ENCODE data around the gene PPP2R5B.

The PPP2R5B gene

DNA sequence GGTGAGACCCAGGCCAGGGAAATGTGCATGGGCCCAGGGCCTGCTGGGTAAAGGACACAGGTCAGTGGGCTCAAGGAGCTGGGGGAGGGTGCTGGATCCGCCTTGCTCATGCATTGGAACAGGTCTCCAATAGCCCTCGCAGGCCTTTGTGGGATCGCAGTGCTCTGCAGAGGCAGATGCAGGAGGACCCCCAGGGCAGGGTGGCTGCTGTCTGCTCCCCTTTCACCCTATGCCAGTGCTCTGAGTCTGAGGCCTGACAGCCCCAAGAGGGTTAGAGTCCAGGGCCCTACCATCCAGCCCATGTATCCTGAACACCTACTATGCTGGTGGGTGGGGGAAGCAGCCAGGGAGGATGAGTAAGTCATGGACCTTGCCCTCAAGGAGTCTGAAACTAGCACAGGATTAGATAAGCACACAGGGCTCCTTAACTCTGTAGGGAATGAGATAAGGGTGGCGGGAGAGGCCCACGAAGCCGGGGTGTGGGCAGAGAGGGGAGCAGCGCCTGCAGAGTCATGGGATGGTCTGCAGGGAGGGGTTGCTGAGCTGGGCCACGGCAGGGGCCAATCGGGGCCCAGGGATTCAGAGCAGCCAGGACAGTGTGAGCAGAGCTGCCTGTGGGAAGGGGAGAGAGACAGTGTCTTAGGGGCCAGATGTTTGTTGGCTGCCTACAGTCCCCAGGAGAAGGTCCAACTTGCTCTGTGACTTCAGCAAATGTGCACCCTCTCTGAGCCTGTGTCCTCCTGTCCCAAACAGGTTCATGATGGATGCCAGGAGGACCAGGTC, 35.6 kb upstream of the PPP2R5B start:
- DNase-seq (ENCODE audit: low spot score) = no peak

DNA sequence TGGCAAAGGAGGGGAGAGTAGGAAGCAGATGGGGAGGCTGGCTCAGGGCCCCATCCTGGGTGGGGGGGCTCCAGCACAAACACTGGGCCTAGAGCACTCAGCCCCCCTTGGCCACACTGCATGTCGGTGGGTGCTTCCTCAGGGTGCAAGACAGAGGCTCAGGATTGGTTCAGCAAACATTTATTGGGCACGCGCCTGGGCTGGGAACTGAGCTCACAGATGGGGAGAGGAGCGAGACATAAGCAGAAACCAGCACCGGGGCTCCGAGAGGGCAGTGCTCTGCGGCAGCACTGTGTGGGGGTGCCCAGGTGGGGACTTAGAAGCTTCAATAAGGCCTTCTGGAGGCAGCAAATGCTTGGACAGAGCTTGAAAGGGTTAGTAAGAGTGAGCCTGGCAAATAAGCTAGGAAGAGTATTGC, 34.0 kb upstream of the PPP2R5B start:
- no peak for DNase-seq (ENCODE audit: low spot score)

DNA sequence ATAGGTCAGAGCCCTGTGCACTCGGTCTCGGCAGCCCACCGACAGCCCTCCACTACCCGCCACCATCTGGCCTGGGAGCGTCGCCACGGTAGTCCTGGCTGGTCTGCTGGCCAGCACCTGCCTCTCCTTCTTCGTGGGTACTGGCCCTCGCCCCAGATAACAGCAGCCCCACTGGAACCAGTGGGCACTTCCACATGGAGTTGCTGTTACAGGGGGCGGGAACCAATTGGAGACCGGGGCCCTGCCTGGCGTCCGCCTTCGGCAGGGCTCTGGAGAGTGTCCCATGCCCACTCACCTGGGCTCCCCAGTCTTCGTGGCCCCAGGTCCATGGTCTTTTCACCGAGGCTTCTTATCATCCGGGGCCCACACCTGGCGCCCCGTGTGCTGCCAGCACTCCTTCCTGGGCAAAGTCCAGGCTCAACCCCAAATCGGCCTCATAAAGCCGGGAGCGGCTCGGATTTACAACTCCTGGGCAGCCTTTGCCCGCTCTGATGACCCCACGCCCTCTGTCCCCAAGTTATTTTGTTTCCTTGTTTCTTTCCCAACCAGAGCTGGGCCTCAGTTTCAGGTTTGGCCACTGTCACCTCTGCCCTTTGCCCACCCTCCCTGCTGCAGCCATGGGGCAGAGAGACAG, 33.2 kb upstream of the PPP2R5B start:
- DNase-seq (ENCODE audit: low spot score) = no peak

DNA sequence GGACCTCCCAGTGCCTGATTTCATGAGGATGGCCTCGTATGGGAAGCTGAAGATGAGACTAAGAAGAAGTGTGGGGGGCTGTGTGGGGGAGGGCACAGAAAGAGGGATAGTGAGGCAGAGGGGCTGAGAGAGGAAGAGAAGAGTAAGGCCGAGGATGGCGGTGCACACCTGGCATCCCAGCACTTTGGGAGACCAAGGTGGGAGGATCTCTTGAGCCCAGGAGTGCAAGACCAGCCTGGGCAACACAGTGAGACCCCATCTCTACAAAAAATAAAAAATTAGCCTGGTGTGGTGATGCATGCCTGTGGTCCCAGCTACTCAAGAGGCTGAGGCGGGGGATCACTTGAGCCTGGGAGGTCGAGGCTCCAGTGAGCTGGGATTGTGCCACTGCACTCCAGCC, 32.6 kb upstream of the PPP2R5B start:
- DNase-seq (ENCODE audit: low spot score) = no peak

DNA sequence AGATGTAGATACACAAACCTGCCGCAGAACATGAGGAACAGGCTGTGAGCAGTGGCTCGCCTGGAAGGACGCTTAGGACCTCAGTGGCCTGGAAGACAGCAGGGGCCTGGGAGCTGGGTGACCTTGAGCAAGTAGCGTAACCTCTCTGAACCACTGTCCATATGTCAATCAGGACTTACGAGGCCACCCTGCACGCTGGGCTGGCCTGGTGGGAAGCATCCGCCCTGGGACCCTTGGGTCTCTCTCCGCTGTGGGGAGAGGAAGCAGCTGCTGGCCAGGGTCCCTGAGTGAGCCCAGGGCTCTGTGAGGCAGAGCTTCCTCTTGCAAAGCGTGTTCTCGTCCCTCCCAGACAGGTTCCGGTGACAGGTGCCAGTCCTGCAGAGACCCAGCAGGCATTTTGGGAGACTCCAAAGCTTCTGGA, 32.1 kb upstream of the PPP2R5B start:
- no peak for DNase-seq (ENCODE audit: low spot score)

DNA sequence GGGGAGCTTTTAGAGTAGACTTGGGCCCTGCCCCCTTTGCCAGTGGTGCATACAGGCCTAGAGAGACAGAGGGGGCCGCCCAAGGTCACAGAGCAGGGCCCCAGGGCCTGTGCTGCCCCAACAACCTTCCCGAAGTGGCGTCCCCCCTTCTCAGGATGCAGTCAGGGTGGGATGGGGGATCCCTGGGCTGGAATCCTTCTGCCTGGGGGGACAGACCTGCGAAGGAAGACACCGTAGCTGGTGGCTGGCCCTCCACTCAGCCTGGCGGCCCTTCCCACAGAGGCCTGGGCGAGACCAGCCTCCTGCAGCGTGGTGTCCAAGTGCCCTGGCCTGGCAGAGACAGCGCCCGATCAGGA, 31.7 kb upstream of the PPP2R5B start:
- no peak for DNase-seq (ENCODE audit: low spot score)

DNA sequence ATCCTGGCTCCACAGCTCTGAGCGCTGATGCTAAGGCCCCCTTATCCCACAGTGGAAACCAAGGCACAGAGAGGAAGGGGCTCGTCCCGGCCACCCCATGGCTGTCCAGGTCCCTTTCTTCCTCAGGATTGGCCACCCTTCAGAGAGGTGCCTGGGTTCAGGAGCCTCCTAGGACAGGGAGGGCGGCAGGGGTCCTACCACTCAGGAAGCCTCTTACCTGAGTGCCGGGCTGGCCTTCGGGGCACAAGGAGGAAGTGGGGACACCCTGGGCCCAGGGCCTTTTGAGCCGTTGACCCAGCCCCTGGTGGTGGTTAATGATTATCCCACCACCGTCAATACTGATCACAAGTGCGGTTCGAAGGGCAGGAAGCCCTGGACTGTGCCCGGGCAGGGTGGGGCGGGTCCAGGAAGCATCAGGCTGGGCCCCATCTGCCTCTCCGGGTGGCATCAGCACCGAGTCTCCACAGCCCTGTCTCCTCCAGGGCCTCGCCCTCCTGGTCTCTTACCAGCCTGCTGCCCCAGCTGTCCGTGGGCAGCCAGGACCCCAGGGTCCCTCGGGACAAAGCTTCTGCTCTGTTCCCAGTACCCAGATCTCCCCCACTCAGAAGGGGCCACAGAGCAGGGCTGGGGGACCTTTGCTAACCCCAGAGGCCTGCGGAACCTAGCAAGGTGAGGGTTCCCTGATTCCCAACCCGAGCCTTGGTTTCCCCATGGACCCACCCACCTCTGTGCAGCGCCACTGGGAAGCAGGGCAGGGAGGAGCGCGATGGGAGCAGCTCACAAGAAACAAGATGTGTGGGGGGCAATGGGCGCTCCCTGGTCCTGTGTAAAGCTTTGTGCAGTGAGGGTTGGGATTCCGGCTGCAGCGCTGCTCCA, 31.1 kb upstream of the PPP2R5B start:
- no peak for DNase-seq (ENCODE audit: low spot score)

DNA sequence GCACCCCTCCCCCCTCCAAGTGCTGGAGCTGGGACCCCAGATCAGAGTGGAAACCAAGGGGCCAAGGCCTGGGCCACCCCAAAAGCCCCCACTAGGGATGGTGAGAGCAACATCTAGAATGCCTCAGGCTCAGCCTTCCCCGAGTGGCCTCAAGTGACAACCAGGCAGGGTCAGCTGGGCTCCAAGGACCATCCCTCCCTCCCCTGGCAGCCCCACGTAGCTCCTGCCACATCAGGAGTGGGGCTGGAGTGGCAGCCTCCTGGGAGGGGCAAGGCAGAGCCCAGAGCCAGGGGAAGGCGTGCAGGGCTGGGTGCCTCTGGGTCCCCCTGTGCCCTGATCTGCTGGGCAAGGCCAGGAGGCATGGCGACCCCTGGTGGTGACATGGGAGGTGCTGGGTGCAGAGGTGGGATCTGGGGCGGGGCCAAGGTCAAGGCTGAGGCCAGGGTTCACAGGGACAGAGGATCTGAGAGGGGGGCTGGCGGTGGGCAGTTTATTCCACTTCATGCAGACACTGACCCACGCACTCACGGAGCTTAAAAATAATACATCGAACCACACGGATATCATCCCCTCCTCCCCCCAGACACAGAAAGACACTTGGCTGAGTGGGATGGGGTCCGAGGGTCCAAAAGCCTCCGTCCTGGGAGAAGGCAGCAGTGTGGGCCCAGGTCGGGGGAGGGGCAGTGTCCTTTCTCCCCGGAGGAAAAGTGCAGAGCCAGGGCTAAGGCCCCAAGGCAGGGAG, 30.2 kb upstream of the PPP2R5B start:
- peak; percentile 86 for DNase-seq (ENCODE audit: low spot score)

DNA sequence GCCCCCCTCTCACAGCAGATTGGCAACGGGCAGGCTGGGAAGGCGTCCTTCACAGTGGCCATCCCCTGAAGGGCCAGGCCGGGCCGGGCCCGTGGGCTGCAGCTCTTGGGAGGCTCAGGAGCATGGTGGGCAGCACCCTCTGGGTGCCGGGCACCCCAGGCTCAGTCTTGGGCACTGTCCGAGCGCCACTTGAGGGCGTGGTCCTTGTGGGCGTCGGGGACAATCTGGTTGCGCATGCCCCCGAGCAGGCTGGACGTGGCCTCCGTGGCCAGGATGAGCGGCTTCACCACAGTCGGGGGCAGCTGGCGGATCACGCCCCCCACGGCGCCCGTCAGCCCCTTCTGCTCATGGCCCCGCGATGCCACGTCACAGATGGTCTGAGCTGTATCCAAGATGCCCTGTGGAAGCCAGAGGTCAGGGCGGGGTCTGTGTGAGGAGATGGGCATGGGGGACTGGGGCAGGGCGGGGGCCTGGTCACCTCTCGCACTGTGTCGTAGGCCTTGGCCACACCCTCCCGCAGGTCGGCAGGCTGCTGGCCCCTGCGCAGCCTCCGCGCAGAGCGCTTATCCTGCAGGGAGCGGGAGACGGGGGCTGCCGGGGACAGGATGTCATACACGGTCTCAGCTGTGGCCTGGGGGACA, 29.6 kb upstream of the PPP2R5B start:
- no peak for DNase-seq (ENCODE audit: low spot score)

DNA sequence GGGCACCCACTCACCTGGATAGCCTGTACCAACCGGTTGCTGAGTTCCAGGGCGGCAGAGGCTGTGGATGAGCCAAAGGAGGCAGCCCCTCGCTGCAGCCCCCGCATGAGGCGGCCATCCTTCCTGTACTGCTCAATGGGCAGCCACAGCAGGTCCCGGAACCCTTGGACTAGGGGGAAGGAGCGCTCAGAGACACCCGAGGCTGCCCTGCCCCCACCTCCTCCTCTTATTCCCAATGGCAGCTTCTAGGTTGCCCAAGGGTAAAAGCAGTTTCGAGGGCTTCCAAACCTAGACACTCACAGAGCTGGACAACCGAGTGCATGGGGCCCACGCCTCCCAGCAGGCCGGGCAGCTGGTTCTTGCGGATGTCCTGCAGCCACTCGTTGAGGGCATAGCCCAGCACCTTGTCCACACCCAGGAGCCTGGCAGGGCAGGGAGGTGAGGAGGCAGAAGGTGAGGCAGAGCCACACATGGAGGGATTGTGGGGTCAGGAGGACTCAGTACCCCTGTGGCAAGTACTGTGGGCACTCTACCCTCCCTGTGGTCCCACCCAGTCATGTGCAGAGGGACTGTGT, 28.0 kb upstream of the PPP2R5B start:
- DNase-seq (ENCODE audit: low spot score) = no peak

DNA sequence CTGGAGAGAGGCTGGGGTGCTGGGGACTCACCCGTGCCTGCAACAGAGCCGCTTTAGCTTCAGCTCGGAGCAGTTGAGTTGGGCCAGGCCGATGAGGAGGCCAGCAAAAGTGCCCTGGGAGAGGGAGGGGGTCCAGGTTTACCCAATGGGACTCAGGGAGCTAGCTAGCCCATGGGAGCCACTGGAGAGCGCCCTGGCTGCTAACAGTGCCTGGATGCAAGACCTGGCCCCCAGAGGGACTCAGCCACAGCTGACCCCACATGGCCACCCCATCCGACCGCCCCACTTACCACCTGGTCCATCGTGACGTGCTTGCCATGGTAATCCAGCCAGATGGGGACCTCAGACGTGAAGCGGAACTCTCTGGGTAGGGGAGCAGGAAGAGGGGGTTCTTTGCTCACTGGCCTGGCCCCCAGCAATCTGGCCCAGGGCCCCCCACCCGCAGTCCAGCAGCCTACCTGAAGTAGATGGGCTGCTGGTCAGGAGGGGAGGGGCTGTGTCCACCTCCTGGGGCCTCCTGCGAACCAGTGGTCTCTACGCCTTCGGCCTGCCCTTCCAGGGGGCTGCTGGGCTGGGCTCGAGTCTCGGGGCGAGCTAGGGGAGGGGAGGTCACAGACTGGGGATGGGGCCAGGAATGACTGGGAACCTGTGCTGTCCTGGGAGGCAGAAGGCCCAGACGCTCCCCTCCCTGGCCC, 27.0 kb upstream of the PPP2R5B start:
- DNase-seq (ENCODE audit: low spot score) = no peak

DNA sequence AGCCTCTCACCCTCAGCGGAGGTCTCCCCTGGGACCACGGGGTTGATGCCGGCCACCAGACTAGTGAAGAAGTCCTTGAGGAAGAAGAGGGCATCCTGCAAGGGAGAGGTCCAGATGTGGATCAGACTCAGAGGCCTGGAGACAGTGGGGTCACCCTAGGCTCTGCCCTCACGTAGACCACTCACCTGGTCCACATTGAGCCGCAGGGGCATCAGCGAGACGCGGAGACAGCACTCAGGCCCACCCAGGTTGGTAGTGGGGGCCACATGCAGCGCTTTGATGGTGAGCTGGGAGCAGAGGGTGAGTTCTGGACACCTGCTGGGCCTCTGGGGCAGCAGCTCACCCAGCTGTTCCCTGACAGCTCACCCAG, 26.4 kb upstream of the PPP2R5B start:
- DNase-seq (ENCODE audit: low spot score) = no peak

DNA sequence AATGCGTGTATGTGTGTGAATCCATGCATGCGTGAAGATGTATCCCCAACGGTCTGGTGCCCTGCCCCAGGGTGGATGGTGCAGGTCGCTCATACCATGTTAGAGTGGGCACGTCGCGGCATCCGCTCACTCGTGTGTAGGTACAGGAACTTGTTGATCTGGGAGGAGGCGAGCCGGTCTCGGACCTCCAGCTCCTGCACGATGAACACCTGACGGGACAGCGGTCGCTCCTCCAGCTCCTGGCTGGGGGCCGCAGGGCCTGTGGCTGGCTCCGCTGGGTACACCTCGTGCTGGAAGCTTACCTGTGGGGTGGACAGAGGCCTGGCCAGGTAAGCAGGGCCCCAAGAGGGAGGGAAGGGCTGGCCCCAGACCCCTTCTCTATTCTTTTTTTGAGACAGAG, 25.9 kb upstream of the PPP2R5B start:
- no peak for DNase-seq (ENCODE audit: low spot score)

DNA sequence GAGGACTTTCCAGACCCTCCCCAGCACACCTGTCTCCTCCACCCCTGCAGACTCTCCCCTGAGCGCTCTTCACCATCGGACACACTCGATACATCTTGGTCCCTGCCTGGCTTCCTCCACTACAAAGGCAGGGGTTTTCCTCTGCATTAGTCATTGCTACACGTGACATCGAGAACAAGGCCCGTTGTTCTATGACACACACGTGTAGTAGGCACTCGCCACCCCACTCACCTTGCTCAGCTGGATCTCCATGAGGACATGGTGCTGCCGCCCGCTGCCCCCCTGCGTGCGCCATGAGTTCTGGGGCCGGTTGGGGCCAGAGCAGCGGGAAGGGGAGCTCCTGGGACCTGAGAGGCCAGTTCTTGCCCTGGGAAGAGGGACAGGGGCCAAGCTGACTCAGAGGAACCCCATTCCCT, 24.2 kb upstream of the PPP2R5B start:
- DNase-seq (ENCODE audit: low spot score) = no peak

DNA sequence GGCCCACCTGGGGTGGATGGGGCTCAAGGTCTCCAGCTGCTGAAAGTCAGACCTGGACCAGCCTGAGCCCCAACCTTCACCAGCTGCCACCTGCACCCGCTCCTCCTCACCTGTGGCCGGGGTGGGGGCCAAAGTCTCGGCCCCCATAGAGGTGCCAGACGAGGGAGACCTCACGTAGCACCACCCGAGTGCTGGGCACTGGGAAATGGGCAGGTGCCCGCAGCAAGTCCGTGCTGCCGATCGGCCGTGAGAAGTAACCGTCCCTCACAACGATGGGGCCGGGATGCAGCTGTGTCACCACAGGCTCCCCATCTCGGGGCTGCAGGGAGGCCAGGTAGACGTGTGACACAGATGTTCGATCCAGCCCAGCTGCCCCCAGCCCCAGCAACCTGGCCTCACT, 23.7 kb upstream of the PPP2R5B start:
- no peak for DNase-seq (ENCODE audit: low spot score)

DNA sequence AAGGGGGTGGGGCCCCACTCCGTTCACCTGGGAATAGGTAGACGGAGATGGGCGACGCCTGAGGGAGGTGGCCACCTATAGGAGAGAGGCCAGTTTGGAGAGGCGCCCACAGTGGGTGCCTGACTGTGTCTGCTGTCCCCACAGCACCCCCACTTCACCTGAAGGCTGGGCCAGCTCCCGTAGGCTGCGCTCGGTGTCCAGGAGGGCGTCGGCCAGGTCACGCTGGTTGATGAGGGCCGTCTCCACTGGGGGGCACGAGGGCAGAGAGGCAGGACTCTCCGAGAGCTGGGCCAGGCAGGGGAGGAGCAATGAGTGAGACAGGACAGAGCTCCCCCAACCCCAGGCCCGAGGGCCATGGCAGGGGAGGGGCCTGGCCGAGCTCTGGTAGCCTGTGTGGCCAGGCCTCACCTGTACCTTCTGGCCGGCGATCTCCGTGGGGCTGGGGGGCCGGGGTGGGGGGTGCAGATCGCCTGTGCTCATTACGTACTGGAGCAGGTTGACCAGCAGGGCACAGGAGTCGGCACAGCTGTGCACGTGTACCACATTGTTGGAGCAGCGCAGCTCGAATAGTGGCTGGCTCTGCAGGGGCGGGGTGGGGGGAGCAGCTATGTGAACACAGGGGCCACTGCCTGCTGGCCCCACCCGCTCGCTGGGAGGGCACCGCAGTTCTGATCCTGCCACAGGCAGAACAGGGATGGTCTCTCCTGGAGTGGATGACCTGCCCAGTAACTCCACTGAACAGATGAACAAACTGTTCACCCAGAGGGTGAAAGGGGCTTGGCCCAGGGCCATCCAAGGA, 22.2 kb upstream of the PPP2R5B start:
- DNase-seq (ENCODE audit: low spot score) = no peak

DNA sequence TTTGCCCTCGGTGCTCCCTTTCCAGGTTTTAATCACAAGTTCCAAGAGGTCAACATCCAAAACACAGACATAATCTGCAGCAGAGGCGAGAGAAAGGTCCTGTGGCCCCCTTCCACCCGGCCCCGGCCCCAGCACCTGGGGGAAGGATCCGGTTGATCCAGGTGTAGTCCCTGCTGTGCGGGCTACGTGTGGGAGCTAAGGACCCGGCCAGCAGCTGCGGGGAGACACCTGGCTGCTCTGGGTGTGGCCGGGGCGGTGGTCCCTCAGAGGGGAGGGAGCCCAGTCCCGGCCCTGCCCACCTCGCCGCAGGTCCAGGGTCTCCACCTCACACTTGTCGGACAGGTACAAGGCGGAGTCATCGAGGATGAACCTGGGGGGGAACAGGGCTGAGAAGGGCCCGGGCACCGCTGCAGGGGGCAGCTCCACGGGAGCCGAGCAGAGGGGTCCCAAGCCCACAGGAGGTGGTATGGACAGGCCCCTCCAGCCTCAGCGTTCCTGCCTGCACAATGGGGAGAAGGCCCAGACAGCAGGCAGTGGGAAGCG, 21.1 kb upstream of the PPP2R5B start:
- no peak for DNase-seq (ENCODE audit: low spot score)

DNA sequence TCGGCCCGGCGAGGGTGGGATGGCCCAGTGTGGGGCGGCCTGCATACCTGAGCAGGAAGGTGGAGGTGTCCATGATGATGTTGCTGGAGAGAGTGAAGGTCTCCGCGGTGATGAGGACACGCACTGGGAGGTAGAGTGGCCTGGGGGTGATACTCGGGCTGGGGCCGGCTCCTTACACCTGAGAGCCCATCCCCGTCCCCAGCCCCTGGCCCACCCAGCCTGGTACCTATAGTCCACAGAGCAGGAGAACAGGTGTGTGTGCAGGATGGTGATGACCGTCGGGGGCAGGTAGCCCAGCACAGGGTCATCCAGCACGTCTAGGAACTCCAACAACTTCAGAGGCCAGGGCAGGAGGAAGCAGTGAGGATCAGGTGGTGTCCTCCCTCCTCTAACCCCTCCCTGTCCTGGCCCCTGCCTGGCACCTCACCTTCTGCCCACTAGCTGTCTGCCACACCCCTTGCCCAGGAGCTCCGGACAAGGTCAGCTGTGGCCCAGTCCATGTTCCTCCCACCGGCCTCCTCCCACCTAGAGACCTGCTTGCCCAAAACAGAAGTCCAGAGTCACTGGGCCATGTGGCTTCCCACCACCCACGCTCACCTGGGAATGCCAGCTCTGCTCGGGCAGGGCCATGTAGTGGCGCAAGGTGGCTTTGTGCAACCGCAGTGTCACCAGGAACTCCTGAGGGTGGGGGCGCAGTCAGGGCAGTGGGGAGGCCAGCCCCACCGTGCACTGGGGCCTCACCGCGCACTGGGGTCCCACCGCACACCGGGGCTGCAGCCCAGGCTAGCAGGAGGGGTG, 18.8 kb upstream of the PPP2R5B start:
- no peak for DNase-seq (ENCODE audit: low spot score)

DNA sequence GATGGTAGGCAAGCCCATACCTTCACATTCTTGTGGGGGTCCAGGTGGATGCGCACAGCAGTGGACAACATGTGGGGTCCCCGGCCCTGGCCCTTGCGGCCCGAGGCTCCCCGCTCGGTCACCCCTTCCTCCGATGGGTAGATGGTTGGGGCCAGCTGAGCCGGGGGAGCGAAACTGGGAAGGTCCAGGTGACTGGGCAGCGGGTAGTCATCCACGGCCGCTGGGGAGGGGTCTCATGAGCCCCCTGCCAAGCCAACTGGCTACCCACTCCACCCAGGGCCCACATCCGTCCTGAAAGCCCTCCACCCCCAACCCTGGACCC, 18.2 kb upstream of the PPP2R5B start:
- DNase-seq (ENCODE audit: low spot score) = no peak

Measured in GM03348 (cell line).